AG09319 (cell line): ENCODE data around the gene RSBN1L.

Experiments
- DNase-seq: peaks from one replicate; pipeline ENCODE4 v3.0.0-alpha.2; 2010; ENCODE audit warnings: low read depth; ENCODE audit errors: extremely low read depth
- CTCF ChIP-seq: IDR thresholded peaks from 2 replicates; pipeline ENCODE4 v1.5.1; 2011; ENCODE audit warnings: low read depth, mild to moderate bottlenecking, inconsistent platforms, low read length, moderate library complexity

Gene RSBN1L

GRCh38 chr7:77831481-77831880, 135.2 kb downstream of the RSBN1L start:
- TF ChIP-seq CTCF: no peak
- DNase-seq: no peak

DNA sequence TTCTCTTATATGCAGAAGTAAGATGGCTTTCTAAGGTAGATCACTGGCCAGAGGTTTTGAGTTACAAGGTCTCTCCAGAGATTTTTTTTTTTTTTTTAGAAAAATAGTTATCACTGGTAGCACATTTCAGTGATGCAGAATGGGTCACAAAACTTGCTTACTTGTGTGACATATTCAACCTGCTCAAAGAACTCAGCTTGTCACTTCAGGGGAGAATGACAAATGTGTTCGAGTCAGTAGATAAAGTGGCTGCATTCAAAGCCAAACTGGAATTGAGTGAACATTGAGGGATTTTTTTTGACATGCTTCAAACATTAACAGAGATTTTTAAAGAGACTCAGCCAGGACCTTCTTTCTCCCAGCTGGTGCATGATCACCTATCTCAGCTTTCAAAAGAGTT, 135.7 kb downstream of the RSBN1L start:
- DNase-seq: no peak
- no peak for TF ChIP-seq CTCF
